Activated naive CD4-positive, alpha-beta T cell treated with anti-CD3 and anti-CD28 coated beads, Interleukin-2, amount 10 ng/mL, durations not matched to agents 7 days and 5 days (primary cell): ENCODE data around the gene MS4A4E.
A peak's percentile ranks its signal among the peaks of the same experiment; 100 is the strongest.
"Not testable (repeated sequence)": the region's sequence is repeated elsewhere in the genome, so short reads cannot be mapped to it uniquely, and the experiment has no call there.

ENCODE experiments used
- CTCF ChIA-PET: fragments of 350-600 bp; sonication (Branson Sonifier 250); formaldehyde crosslinking; loops from one replicate; lab custom pipeline; 2021; ENCODE audit warnings: antibody characterized with exemption; lab: Charles Lee
- DNase-seq: peaks from one replicate; pipeline ENCODE4 v3.0.0-alpha.2; 2020
- H3K27ac Mint-ChIP-seq: one replicate; pipeline ENCODE4 v1.8.0; 2021; ENCODE audit warnings: mild to moderate bottlenecking, moderate library complexity, mixed read lengths
- H3K27me3 Mint-ChIP-seq: one replicate; pipeline ENCODE4 v1.8.0; 2021; ENCODE audit warnings: mild to moderate bottlenecking, mixed read lengths
- H3K36me3 Mint-ChIP-seq: one replicate; pipeline ENCODE4 v1.8.0; 2021; ENCODE audit warnings: mixed read lengths
- H3K4me1 Mint-ChIP-seq: one replicate; pipeline ENCODE4 v1.8.0; 2021; ENCODE audit warnings: mixed read lengths
- H3K4me3 Mint-ChIP-seq: one replicate; pipeline ENCODE4 v1.8.0; 2021; ENCODE audit warnings: mild to moderate bottlenecking, moderate library complexity, mixed read lengths
- H3K9me3 Mint-ChIP-seq: one replicate; pipeline ENCODE4 v1.8.0; 2021; ENCODE audit warnings: mixed read lengths

Gene MS4A4E

DNA sequence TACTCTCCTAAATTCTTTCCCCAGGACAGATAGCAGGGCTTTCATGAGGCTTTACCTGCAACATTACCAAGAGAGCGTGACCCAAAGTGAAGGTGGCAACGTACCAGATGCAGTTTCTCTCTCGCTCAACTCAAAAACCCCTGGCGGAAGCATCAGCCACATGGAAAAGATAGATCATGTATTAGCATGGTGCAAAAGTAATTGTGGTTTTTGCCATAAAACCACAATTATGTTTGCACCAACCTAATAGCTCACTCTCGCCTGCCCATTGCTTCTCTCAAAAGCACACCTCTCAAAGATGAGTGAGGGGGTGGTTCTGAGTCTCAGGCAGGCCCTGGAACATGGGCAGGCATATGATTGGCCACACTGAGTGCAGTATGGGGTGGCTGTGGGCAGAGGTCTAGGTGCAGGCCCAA, 67.1 kb downstream of the MS4A4E start:
- no peak overlapping the region for H3K27ac Mint-ChIP-seq

DNA sequence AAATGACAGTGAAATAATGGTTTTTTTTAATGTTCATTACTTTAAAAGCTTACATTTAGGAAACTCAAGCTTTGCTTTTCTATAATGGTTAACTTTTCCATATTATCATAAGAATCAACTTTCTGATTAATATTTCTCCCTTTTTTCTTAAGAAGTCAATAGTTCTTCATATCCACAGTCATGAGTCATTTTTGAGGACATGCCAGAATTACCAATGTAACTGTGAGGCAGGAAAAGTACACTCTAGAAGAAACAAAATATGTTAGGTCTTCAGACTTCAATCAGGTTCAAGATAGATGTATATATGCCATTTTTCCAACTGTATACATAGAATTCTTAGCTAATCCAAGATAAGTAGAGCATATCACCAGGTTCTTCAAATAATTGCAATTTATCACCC, 70.9 kb downstream of the MS4A4E start:
- Mint-ChIP-seq H3K27me3 (no peaks in the 10 kb centered on the region), H3K9me3 (peaks cover 4% of the 10 kb centered on the region), H3K4me1 (no peaks in the 10 kb centered on the region), H3K36me3 (no peaks in the 10 kb centered on the region), H3K4me3 (no peak overlapping the region), H3K27ac (no peak overlapping the region)
- no peak for DNase-seq
- CTCF ChIA-PET, result no interaction called here

More for the DNA sequence above, 67.1 kb downstream of the MS4A4E start:
- CTCF ChIA-PET, result no interaction called here
- Mint-ChIP-seq H3K4me1 (no peaks in the 10 kb centered on the region), H3K27me3 (no peaks in the 10 kb centered on the region), H3K36me3 (no peaks in the 10 kb centered on the region), H3K9me3 (no peaks in the 10 kb centered on the region), H3K4me3 (no peak overlapping the region)
- no peak for DNase-seq

DNA sequence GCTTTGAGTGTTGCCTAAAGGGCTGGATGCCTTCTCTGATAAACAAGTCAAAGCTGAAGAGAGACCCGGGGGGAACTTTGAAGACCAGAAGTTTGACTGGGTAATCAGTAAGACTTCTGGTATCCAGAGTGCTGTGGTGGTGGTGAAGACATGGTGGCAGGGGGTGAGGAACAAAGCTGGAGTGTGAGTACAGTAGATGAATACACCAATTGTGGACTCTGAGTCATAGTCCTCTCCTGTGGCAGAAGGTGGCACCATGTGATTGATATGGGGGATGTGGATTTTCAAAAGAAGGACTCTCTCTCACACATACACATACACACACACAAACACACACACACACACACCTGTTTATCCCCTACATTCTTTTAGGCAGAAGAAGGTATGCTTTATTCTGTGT, 72.4 kb downstream of the MS4A4E start:
- no peak overlapping the region for H3K4me3 Mint-ChIP-seq
- no peaks in the 10 kb centered on the region for H3K4me1 Mint-ChIP-seq
- H3K27ac Mint-ChIP-seq, result no peak overlapping the region
- no peaks in the 10 kb centered on the region for H3K27me3 Mint-ChIP-seq
- H3K36me3 Mint-ChIP-seq, result no peaks in the 10 kb centered on the region
- CTCF ChIA-PET, result no interaction called here
- DNase-seq, result no peak
- peaks cover 4% of the 10 kb centered on the region for H3K9me3 Mint-ChIP-seq

DNA sequence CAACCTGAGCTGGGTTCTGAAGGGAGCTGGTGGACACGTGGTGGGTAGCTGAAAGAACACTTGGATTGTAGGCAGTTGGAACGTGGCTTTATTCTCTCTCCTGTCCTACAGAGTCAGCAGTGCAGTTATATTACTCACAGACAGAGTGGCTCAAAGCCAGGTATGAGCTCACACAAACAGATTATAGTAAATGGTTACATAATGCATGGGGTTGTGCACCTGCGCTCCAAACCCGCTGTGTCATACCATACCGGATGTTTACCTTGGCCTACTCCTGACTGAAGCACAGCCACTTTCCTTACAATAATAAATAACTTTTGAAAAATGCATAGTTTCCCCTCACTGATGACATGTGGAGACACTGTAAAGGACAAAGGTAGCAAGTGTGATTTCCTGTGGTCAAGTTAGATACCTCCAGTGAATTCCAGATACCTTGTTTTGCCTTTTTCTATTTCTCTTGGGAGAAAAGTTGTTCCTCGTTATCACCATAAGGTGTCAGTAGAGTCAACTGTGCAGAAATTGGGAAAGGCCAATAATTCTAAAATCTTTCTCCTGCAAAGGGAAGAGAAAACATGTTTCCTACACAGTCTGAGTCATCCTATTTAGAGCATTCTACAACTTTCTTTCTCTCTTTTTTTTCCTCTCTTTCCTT, 73.5 kb downstream of the MS4A4E start:
- CTCF ChIA-PET, result no interaction called here
- peak; percentile 21 for DNase-seq
- no peaks in the 10 kb centered on the region for H3K36me3 Mint-ChIP-seq

DNA sequence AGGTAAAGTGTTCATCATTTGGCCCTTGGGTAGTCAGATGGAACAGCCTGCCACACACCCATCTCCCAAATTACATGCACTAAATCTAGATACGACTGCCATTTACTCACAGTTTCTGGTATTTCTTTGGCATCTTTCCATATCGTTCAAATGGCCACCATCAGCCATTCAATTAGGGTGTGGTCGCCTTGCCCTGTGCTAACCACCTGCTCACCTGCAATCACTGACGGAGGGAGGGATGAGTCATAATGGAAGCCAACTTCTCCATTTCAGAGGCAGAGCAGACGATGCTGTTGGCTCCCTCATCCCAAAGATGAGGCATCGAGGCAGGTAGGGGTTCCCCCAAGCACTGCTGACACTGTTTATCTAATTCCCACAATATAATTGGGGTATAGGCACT, 74.6 kb downstream of the MS4A4E start:
- H3K27me3 Mint-ChIP-seq, result no peaks in the 10 kb centered on the region
- CTCF ChIA-PET, result no interaction called here

More for the DNA sequence above, 73.5 kb downstream of the MS4A4E start:
- H3K27me3 Mint-ChIP-seq, result no peaks in the 10 kb centered on the region
- peaks cover 4% of the 10 kb centered on the region for H3K9me3 Mint-ChIP-seq
- no peaks in the 10 kb centered on the region for H3K4me1 Mint-ChIP-seq
- no peak overlapping the region for H3K27ac Mint-ChIP-seq
- no peak overlapping the region for H3K4me3 Mint-ChIP-seq

DNA sequence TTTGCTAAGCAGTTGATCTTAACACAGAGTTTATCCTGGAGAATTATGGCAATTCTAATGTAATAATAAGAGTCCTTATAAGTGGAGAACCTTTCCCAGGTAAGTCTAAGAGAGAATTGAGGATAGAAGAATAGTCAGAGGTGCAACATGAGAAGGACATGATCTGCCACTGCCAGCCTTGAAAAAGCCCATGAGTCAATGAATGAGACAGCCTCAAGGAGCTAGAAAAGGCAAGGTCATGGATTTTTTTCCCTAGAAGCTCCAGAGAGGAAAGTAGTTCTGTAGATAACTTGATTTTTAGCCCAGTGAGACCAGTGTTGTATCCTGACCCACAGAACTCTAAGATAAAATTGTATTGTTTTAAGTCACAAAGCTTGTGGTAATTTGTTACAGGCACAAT, 77.0 kb downstream of the MS4A4E start:
- CTCF ChIA-PET, result no interaction called here
- DNase-seq, result no peak
- Mint-ChIP-seq H3K9me3 (peaks cover 4% of the 10 kb centered on the region), H3K27ac (no peak overlapping the region), H3K36me3 (no peaks in the 10 kb centered on the region), H3K4me3 (no peak overlapping the region), H3K4me1 (no peaks in the 10 kb centered on the region), H3K27me3 (no peaks in the 10 kb centered on the region)

More for the DNA sequence above, 74.6 kb downstream of the MS4A4E start:
- H3K9me3 Mint-ChIP-seq, result peaks cover 4% of the 10 kb centered on the region
- no peak overlapping the region for H3K4me3 Mint-ChIP-seq
- no peaks in the 10 kb centered on the region for H3K4me1 Mint-ChIP-seq
- H3K36me3 Mint-ChIP-seq, result no peaks in the 10 kb centered on the region
- H3K27ac Mint-ChIP-seq, result no peak overlapping the region
- DNase-seq, result no peak

DNA sequence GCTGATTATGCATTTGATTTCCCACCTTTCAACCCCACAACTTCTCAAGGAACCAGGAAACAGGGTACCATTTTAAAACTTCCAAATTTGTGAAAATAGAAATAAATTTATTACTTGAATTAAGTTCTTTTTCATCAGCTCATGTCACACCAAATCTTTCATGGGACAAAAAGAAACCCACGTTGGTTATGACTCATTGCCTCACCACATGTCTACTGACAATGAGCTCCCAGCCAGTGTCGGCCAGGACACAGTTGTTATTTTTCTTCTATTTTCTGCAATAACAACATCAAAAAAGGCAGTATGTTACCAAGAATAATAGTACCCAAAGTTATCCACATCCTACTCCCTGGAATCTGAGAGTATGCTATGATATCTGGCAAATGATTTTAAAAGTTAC, 77.4 kb downstream of the MS4A4E start:
- DNase-seq, result no peak
- Mint-ChIP-seq H3K9me3 (peaks cover 4% of the 10 kb centered on the region), H3K27ac (no peak overlapping the region), H3K27me3 (no peaks in the 10 kb centered on the region), H3K36me3 (no peaks in the 10 kb centered on the region), H3K4me1 (no peaks in the 10 kb centered on the region), H3K4me3 (no peak overlapping the region)
- CTCF ChIA-PET, result no interaction called here

DNA sequence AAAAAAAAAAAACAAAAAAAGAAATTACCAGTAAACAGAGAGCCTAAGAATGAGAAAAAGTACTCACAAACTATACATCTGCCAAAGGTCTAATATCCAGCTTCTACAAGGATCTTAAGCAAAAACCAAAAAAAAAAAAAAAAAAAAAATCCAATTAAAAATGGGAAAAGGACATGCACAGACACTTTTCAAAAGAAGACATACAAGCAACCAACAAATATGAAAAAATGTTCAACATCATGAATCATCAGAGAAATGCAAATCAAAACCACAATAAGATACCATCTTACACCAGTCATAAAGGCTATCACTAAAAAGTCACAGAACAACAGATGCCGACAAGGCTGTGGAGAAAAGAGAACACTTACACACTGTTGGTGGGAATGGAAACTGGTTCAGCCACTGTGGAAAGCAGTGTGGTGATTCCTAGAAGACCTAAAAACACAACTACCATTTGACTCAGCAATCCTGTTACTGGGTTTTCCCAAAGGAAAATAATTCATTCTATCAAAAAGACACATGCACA, 78.3 kb downstream of the MS4A4E start:
- peaks cover 4% of the 10 kb centered on the region for H3K9me3 Mint-ChIP-seq
- H3K36me3 Mint-ChIP-seq, result no peaks in the 10 kb centered on the region
- H3K27me3 Mint-ChIP-seq, result no peaks in the 10 kb centered on the region
- no peak for DNase-seq
- no peak overlapping the region for H3K27ac Mint-ChIP-seq
- H3K4me1 Mint-ChIP-seq, result no peaks in the 10 kb centered on the region
- no peak overlapping the region for H3K4me3 Mint-ChIP-seq
- CTCF ChIA-PET, result no interaction called here

DNA sequence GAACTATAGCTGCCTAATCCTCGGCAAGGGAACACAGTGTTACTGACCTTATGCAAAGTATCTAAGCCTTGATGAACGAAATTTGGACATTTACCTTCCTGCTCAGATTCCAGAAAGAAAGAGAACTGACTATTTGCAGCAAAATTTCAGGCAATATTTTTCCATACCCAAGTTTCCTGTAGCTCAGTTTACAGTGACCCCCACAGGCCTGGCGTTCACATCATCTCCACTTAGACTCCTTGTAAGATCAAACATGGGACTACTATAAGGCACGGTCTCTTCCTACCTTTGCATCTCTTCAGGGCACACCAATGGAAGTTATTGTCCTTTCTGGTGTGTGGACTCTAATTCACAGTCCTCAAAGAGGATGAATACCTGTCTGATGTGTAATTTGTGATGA, 81.2 kb downstream of the MS4A4E start:
- CTCF ChIA-PET, result no interaction called here
- Mint-ChIP-seq H3K36me3 (no peaks in the 10 kb centered on the region), H3K9me3 (no peaks in the 10 kb centered on the region), H3K4me3 (no peak overlapping the region), H3K4me1 (no peaks in the 10 kb centered on the region), H3K27ac (no peak overlapping the region), H3K27me3 (no peaks in the 10 kb centered on the region)
- DNase-seq, result no peak

DNA sequence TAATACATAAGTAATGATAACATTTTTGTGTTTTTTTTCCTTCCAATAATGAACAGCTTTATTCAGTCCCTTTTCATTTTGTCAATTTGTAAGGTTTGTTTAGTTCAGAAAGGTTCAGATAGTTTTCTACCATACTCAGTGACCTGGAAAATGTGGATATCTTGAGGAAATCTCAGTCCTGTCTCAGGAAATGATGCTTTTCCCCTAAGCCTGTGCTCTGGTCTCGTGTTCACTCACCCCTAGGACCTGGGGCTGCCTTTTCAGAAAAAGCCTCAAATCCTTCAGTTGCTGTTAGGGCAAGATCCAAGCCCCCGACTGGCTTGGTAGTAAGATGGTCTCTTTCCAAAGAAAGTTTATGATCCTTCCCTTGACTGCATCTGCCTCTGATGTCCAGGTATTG, 81.8 kb downstream of the MS4A4E start:
- Mint-ChIP-seq H3K9me3 (no peaks in the 10 kb centered on the region), H3K4me3 (no peak overlapping the region), H3K36me3 (no peaks in the 10 kb centered on the region), H3K27ac (no peak overlapping the region), H3K4me1 (peaks cover 2% of the 10 kb centered on the region), H3K27me3 (no peaks in the 10 kb centered on the region)
- CTCF ChIA-PET, result no interaction called here
- no peak for DNase-seq

DNA sequence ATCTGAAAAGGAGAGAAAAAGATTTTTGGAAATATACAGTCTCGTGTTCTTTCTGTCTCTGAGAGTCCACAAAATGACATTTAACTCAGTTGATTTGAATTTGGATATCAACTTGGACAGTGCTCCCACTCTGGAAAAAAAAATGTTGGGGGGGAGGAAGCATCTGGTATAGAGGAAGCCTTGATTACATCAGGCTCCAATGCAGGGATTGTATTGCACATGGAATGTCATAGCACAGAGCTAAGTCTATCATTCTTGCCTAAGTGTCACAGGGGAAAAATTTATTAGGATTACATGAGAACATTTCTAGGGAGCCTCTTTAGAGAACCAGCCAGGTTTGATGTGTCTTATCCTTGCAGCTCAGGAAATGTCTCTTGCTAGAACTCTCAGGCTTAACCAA, 83.1 kb downstream of the MS4A4E start:
- Mint-ChIP-seq H3K27me3 (no peaks in the 10 kb centered on the region), H3K9me3 (no peaks in the 10 kb centered on the region), H3K27ac (no peak overlapping the region), H3K36me3 (no peaks in the 10 kb centered on the region), H3K4me3 (no peak overlapping the region), H3K4me1 (peaks cover 5% of the 10 kb centered on the region)
- no peak for DNase-seq
- CTCF ChIA-PET, result no interaction called here

DNA sequence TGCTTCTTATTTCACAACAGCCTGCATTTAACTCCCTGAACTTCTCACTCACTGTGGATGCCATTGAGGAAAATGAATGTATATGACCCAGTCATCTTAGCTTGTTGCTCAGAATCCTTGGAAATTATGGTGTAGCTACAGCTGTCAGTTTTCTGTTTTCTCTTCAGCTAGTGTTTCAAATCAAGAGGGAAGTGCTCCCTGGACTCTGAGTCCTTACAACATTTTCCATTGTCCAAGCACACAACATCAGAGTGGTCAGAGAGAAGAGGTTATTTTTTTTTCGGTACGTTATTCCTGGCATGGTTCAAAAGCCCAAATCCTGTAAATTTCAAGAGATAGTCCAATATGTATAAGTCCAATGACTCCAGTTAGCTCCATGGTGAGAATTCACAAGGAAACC, 83.7 kb downstream of the MS4A4E start:
- H3K27me3 Mint-ChIP-seq, result no peaks in the 10 kb centered on the region
- no peak overlapping the region for H3K4me3 Mint-ChIP-seq
- peaks cover 5% of the 10 kb centered on the region for H3K4me1 Mint-ChIP-seq
- CTCF ChIA-PET, result no interaction called here
- no peaks in the 10 kb centered on the region for H3K9me3 Mint-ChIP-seq
- no peak overlapping the region for H3K27ac Mint-ChIP-seq
- no peak for DNase-seq
- H3K36me3 Mint-ChIP-seq, result no peaks in the 10 kb centered on the region

DNA sequence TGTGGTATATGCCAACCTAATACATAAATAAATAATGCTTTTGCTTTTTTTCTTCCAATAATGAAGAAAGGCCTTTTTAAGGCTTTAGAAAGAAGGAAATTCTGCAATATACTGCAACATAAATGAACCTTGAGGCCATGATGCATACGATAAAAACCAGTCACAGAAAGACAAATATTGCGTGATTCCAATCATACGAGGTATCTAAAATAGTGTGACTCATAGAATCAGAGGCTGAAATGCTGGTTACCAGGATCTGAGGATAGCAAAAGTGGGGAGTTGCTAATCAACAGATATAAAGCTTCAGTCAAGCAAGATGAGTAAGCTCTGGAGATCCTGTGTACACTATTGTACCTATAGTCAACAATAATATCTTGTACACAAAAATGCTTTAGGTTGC, 84.3 kb downstream of the MS4A4E start:
- CTCF ChIA-PET, result no interaction called here
- Mint-ChIP-seq H3K36me3 (no peaks in the 10 kb centered on the region), H3K4me1 (peaks cover 5% of the 10 kb centered on the region)

DNA sequence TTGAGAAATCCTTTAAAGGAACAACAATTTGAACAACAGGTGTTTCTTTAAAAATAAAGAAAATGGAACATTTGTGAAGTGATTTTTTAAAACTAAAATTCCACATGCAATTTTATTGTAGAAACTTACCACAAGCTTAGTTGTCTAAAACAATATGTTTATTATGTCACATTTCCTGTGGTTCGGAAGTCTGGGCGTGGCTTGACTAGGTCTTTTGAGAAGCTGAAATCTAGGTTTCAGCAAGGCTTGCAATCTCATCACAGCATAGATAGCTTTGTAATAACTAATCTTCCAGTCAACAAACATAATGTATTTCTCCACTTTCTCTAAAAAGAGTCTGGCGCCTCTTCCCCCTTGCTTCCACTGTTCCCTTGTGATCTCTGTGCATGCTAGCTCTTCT, 87.0 kb downstream of the MS4A4E start:
- CTCF ChIA-PET, result no interaction called here
- DNase-seq, result peak; percentile 22
- Mint-ChIP-seq H3K27me3 (no peaks in the 10 kb centered on the region), H3K9me3 (no peaks in the 10 kb centered on the region), H3K4me1 (peaks cover 5% of the 10 kb centered on the region), H3K36me3 (no peaks in the 10 kb centered on the region), H3K4me3 (no peak overlapping the region), H3K27ac (no peak overlapping the region)

More for the DNA sequence above, 84.3 kb downstream of the MS4A4E start:
- H3K4me3 Mint-ChIP-seq, result no peak overlapping the region
- H3K27me3 Mint-ChIP-seq, result no peaks in the 10 kb centered on the region
- H3K27ac Mint-ChIP-seq, result no peak overlapping the region
- DNase-seq, result no peak
- H3K9me3 Mint-ChIP-seq, result no peaks in the 10 kb centered on the region

DNA sequence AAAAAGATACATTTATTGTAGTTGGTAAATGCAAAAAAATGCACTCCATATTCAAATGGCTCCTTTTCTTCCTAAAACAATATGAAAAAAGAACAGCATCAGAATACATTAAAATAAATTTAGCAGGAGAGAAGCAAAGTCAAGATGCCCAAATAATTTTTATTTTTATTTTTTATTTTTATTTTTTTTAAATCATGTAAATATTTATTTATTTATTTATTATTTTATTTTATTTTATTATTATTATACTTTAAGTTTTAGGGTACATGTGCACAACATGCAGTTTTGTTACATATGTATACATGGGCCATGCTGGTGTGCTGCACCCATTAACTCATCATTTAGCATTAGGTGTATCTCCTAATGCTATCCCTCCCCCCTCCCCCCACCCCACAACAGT, 90.2 kb downstream of the MS4A4E start:
- H3K27ac Mint-ChIP-seq, H3K27me3 Mint-ChIP-seq, H3K36me3 Mint-ChIP-seq, H3K9me3 Mint-ChIP-seq, H3K4me3 Mint-ChIP-seq, CTCF ChIA-PET, H3K4me1 Mint-ChIP-seq, DNase-seq: not testable (repeated sequence)
